HepG2 (cell line): Measurements from ENCODE around the gene SLC24A5. TPM values are rescaled to one million over a fixed set of nuclear protein-coding genes. Genes with fewer than 3 reads are reported as not detected.

ENCODE experiments used
- ATAC-seq: fragments of 200-7000 bp; cut with Tn5 transposase; 3 replicates; pipeline ENCODE4 v1.9.1; 2020; ENCODE audit warnings: mild to moderate bottlenecking, moderate library complexity
- BruUV-seq: library from RNA; stranded (reverse); fragments of 400-500 nt; replicated peaks from 2 replicates; lab custom pipeline; 2021; lab: Mats Ljungman, UMichigan
- CTCF ChIA-PET: fragments of 300-600 bp; formaldehyde crosslinking; extraction: SDS; loops from one replicate; lab custom pipeline; 2021; ENCODE audit warnings: low total read pairs, inconsistent platforms, low intra/inter-chr PET ratio; lab: Yijun Ruan, JAX
- POLR2A ChIA-PET: fragments of 350-600 bp; sonication (Branson Sonifier 250); formaldehyde crosslinking; loops from one replicate; lab custom pipeline; 2020; ENCODE audit warnings: antibody characterized with exemption, inconsistent platforms; lab: Yijun Ruan, JAX
- DNase-seq: peaks from one replicate; pipeline ENCODE4 v3.0.0-alpha.2; 2015; ENCODE audit warnings: low spot score
- FAIRE-seq: peaks from 3 replicates; lab custom pipeline; 2011; peaks lifted over from hg19 to GRCh38; lab: Jason Lieb, UNC
- H2AFZ ChIP-seq: one replicate; pipeline ENCODE4 v1.6.1; 2011; ENCODE audit warnings: low read length, inconsistent platforms
- H3K27ac ChIP-seq: fragments of 300-600 bp; 3 replicates; pipeline ENCODE4 v1.8.0; 2011; ENCODE audit warnings: mixed run types, mild to moderate bottlenecking, mixed read lengths, low read length, inconsistent platforms; ENCODE audit not compliant: insufficient read depth; ENCODE audit errors: extremely low read length
- H3K27me3 ChIP-seq, 2 experiments: fragments of 200-600 bp in 1 of 2; 2 replicates in 1 of 2; 3 replicates in 1 of 2; pipeline versions ENCODE4 v1.6.0 to v1.8.0; 2011; ENCODE audit warnings: low read length in 2 of 2, mild to moderate bottlenecking in 2 of 2, moderate library complexity in 2 of 2, inconsistent platforms in 1 of 2; ENCODE audit not compliant: insufficient read depth in 2 of 2, control insufficient read depth in 1 of 2
- H3K36me3 ChIP-seq, 2 experiments: fragments of 200-600 bp in 1 of 2; replicated peaks in 1 of 2; 2 replicates in 1 of 2; 3 replicates in 1 of 2; pipeline versions ENCODE4 v1.5.1 to v1.8.0; 2011; ENCODE audit warnings: low read length in 2 of 2, inconsistent platforms in 1 of 2; ENCODE audit not compliant: insufficient read depth in 2 of 2, control insufficient read depth in 1 of 2
- H3K4me1 ChIP-seq: 2 replicates; pipeline ENCODE4 v1.5.1; 2012; ENCODE audit warnings: low read length, inconsistent platforms; ENCODE audit not compliant: insufficient read depth
- H3K4me2 ChIP-seq: 2 replicates; pipeline ENCODE4 v1.6.0; 2011; ENCODE audit warnings: low read depth, low read length, inconsistent platforms
- H3K4me3 ChIP-seq, 3 experiments: fragments of 200-600 bp in 1 of 3; sonication (generic), shearing (Covaris generic) in 1 of 3; replicated peaks in 1 of 3; 2 replicates each; pipeline ENCODE4 v1.5.1; 2011 to 2016; ENCODE audit warnings: low read length in 3 of 3, inconsistent platforms in 2 of 3, low read depth in 2 of 3, mild to moderate bottlenecking in 2 of 3, control low read depth in 1 of 3, mixed read lengths in 1 of 3; ENCODE audit not compliant: insufficient read depth in 1 of 3
- H3K79me2 ChIP-seq: one replicate; pipeline ENCODE4 v1.6.1; 2011; ENCODE audit warnings: low read length, inconsistent platforms; ENCODE audit not compliant: insufficient read depth
- H3K9ac ChIP-seq: 2 replicates; pipeline ENCODE4 v1.6.0; 2011; ENCODE audit warnings: mild to moderate bottlenecking, low read depth, low read length, inconsistent platforms; ENCODE audit not compliant: insufficient read depth
- H3K9me3 ChIP-seq: 2 replicates; pipeline ENCODE4 v1.5.1; 2012; ENCODE audit warnings: mild to moderate bottlenecking, low read length
- H4K20me1 ChIP-seq: 2 replicates; pipeline ENCODE4 v1.6.0; 2011; ENCODE audit warnings: inconsistent platforms, mild to moderate bottlenecking, low read length, moderate library complexity; ENCODE audit not compliant: insufficient read depth
- ARNT2 ChIP-seq: sonication (generic); formaldehyde crosslinking; IDR thresholded peaks from 2 replicates; pipeline ENCODE4 v1.8.0; 2022; ENCODE audit warnings: mild to moderate bottlenecking, low read depth, missing genetic modification reagents, moderate library complexity
- GZF1 ChIP-seq: sonication (generic); formaldehyde crosslinking; IDR thresholded peaks from 2 replicates; pipeline ENCODE4 v1.5.1; 2020; ENCODE audit warnings: mild to moderate bottlenecking, missing genetic modification reagents
- MAFK ChIP-seq, 2 experiments: IDR thresholded peaks in 1 of 2; conservative IDR thresholded peaks in 1 of 2; 2 replicates each; pipeline ENCODE4 v1.6.1; 2011; ENCODE audit warnings: improper control_type of control experiment in 2 of 2, low read length in 2 of 2
- NFYC ChIP-seq: IDR thresholded peaks from 2 replicates; pipeline ENCODE4 v1.6.1; 2016; ENCODE audit warnings: missing genetic modification reagents, missing compliant biosample characterization
- ZNF180 ChIP-seq: sonication (generic); formaldehyde crosslinking; IDR thresholded peaks from 2 replicates; pipeline ENCODE4 v1.4.0; 2020; ENCODE audit warnings: low read depth, missing genetic modification reagents, borderline replicate concordance
- WGBS: methylation state at CpG from one replicate; pipeline ENCODE4 v1.1.6; 2017; ENCODE audit warnings: low lambda C conversion rate; 5-methylcytosine and 5-hydroxymethylcytosine counted together
- in situ Hi-C: cut with HindIII; loops from 2 replicates; pipeline ENCODE4 v1.10.0; 2017; ENCODE audit warnings: low pct_unique_long_range_greater_than_20kb; ENCODE audit not compliant: extremely low pct_ligation_motif_present
- intact Hi-C: fragments of 100-400 bp; cut with micrococcal nuclease; formaldehyde crosslinking; loops from one replicate; pipeline ENCODE4 v1.10.0; 2022; ENCODE audit not compliant: unreplicated experiment
- polyA plus RNA-seq, 8 experiments: library from polyadenylated mRNA; depleted of rRNA in 3 of 8; stranded (reverse) in 7 of 8; unstranded in 1 of 8; fragments of >200 nt; fragmentation: Illumina TruSeq in 4 of 8; extraction: Trizol in 4 of 8; gene quantifications; 2 replicates each; pipeline versions ENCODE4 v1.2.1 to v1.2.3, GENCODE V29; 2011 to 2016; ENCODE audit warnings: low read depth in 4 of 8, missing spikeins in 1 of 8, mixed read lengths in 1 of 8; ENCODE audit not compliant: insufficient read depth in 1 of 8
- total RNA-seq, 5 experiments: library from RNA; depleted of rRNA; stranded (reverse); fragments of >200 nt; fragmentation: Illumina TruSeq; extraction: Trizol; gene quantifications; 2 replicates each; pipeline ENCODE4 v1.2.3, GENCODE V29; 2016; ENCODE audit warnings: low read depth in 1 of 5
- TF ChIP-seq, protein P1 (sequence below): IDR thresholded peaks from 2 replicates; pipeline ENCODE4 v1.6.1; 2016
- TF ChIP-seq, protein P2 (sequence below): sonication (generic); formaldehyde crosslinking; IDR thresholded peaks from 2 replicates; pipeline ENCODE4 v1.4.0; 2020; ENCODE audit warnings: missing genetic modification reagents
- TF ChIP-seq, protein P3 (sequence below): IDR thresholded peaks from 2 replicates; pipeline ENCODE4 v1.6.1; 2012; ENCODE audit warnings: low read length, improper control_type of control experiment
- TF ChIP-seq, protein P4 (sequence below): sonication (generic); formaldehyde crosslinking; IDR thresholded peaks from 2 replicates; pipeline ENCODE4 v1.4.0; 2020; ENCODE audit warnings: low read depth, missing genetic modification reagents

SLC24A5 gene
- total and polyA plus RNA-seq, 2 of the 13 experiments (the other 11 are each of a cell fraction or from before 2014, with no cell fraction given) = not detected

DNA sequence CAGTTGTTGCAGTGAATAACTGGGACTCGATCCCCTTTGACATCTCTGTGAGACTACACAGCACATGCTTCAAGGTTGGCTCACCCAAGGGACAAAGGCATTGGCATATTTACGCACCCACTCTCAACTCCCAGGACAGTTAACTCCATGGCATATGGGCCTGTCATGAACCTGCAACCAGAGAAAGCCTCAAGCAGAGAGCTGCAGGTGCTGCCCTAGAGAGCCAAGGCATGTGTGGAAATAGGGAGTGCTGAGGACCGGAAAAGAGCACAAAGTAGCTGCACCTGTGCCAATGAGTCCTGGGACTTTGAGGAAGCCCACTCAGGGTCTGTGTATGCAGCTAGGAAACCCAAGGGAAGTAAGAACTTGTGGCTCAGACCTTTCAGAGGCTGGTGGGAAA lies 32.9 kb upstream of the SLC24A5 start:
- Histone ChIP-seq H3K27me3 (0 out of 5 replicates have a peak, but pooled peaks cover 0 to 3% of the 10 kb centered on the region in 2 experiments), H3K4me3 (no peak overlapping the region), H2AFZ (no peak overlapping the region), H3K79me2 (no peaks in the 10 kb centered on the region), H4K20me1 (no peaks in the 10 kb centered on the region), H3K4me2 (no peak overlapping the region), H3K9ac (no peak overlapping the region), H3K36me3 (no peaks in the 10 kb centered on the region), H3K9me3 (no peaks in the 10 kb centered on the region), H3K27ac (no peak overlapping the region), H3K4me1 (no peaks in the 10 kb centered on the region)
- 4% methylated on average over 3 of the region's 3 CpGs for WGBS
- POLR2A ChIA-PET = no interaction called here
- TF ChIP-seq, protein P1, sequence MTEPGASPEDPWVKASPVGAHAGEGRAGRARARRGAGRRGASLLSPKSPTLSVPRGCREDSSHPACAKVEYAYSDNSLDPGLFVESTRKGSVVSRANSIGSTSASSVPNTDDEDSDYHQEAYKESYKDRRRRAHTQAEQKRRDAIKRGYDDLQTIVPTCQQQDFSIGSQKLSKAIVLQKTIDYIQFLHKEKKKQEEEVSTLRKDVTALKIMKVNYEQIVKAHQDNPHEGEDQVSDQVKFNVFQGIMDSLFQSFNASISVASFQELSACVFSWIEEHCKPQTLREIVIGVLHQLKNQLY (CRISPR knock-in tag) = no peak
- BruUV-seq = no TSS peak
- ATAC-seq (no peak), DNase-seq (no peak), FAIRE-seq (no peak)
- CTCF ChIA-PET = no interaction called here
- intact Hi-C loops (no loop called here), in situ Hi-C loops (loop anchor here (10.0 kb wide), 1 partner anchor 893 kb away; no protein-coding TSS in a partner anchor)

DNA sequence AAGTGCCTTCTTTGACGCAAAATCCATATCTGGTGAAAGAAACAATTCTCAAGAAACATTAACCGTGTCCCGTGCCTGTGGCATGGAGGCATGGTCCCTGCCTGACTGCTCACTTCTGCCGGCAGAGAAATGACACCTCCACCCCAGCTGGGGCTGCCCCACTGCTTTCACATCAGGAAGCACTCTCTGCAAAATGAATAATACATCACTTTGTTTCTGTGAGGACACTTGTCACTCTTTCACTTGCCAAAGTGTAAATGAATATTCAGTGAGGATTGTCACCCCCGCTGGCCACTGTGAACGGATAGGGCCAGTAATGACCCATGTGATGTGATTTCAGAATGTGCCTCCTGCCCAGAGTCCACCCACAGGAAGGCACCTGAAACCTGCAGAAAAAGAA lies 31.1 kb upstream of the SLC24A5 start:
- no peak overlapping the region for H3K9ac ChIP-seq
- BruUV-seq = no TSS peak
- 22% methylated on average over 5 of the region's 6 CpGs for WGBS
- H2AFZ ChIP-seq = no peak overlapping the region
- no peak overlapping the region for H3K4me2 ChIP-seq
- ChIA-PET CTCF (no interaction called here), POLR2A (no interaction called here)
- FAIRE-seq (no peak), ATAC-seq (no peak), DNase-seq (no peak)
- H3K4me3 ChIP-seq = no peak overlapping the region
- no peaks in the 10 kb centered on the region for H3K36me3 ChIP-seq
- no peaks in the 10 kb centered on the region for H4K20me1 ChIP-seq
- no peaks in the 10 kb centered on the region for H3K79me2 ChIP-seq
- H3K9me3 ChIP-seq = no peaks in the 10 kb centered on the region
- 0 out of 5 replicates have a peak, but pooled peaks cover 0 to 3% of the 10 kb centered on the region in 2 experiments for H3K27me3 ChIP-seq
- no peaks in the 10 kb centered on the region for H3K4me1 ChIP-seq
- no peak overlapping the region for H3K27ac ChIP-seq
- intact Hi-C loops (no loop called here), in situ Hi-C loops (loop anchor here (10.0 kb wide), 1 partner anchor 895 kb away; no protein-coding TSS in a partner anchor)
- TF ChIP-seq GZF1 (CRISPR knock-in tag) (no peak), ZNF180 (CRISPR knock-in tag) (no peak), ARNT2 (no peak), MAFK (conservative IDR thresholded peaks at IDR 0.05 in 1 of 2, IDR thresholded peaks at IDR 0.05 in 1 of 2; ENCODE audit: low read length in 2 of 2) (no peak), NFYC (CRISPR knock-in tag) (no peak)
- TF ChIP-seq, protein P2, sequence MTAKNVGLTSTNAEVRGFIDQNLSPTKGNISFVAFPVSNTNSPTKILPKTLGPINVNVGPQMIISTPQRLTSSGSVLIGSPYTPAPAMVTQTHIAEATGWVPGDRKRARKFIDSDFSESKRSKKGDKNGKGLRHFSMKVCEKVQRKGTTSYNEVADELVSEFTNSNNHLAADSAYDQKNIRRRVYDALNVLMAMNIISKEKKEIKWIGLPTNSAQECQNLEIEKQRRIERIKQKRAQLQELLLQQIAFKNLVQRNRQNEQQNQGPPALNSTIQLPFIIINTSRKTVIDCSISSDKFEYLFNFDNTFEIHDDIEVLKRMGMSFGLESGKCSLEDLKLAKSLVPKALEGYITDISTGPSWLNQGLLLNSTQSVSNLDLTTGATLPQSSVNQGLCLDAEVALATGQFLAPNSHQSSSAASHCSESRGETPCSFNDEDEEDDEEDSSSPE (CRISPR knock-in tag) = no peak
- TF ChIP-seq, protein P3, sequence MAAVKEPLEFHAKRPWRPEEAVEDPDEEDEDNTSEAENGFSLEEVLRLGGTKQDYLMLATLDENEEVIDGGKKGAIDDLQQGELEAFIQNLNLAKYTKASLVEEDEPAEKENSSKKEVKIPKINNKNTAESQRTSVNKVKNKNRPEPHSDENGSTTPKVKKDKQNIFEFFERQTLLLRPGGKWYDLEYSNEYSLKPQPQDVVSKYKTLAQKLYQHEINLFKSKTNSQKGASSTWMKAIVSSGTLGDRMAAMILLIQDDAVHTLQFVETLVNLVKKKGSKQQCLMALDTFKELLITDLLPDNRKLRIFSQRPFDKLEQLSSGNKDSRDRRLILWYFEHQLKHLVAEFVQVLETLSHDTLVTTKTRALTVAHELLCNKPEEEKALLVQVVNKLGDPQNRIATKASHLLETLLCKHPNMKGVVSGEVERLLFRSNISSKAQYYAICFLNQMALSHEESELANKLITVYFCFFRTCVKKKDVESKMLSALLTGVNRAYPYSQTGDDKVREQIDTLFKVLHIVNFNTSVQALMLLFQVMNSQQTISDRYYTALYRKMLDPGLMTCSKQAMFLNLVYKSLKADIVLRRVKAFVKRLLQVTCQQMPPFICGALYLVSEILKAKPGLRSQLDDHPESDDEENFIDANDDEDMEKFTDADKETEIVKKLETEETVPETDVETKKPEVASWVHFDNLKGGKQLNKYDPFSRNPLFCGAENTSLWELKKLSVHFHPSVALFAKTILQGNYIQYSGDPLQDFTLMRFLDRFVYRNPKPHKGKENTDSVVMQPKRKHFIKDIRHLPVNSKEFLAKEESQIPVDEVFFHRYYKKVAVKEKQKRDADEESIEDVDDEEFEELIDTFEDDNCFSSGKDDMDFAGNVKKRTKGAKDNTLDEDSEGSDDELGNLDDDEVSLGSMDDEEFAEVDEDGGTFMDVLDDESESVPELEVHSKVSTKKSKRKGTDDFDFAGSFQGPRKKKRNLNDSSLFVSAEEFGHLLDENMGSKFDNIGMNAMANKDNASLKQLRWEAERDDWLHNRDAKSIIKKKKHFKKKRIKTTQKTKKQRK = no peak
- TF ChIP-seq, protein P4, sequence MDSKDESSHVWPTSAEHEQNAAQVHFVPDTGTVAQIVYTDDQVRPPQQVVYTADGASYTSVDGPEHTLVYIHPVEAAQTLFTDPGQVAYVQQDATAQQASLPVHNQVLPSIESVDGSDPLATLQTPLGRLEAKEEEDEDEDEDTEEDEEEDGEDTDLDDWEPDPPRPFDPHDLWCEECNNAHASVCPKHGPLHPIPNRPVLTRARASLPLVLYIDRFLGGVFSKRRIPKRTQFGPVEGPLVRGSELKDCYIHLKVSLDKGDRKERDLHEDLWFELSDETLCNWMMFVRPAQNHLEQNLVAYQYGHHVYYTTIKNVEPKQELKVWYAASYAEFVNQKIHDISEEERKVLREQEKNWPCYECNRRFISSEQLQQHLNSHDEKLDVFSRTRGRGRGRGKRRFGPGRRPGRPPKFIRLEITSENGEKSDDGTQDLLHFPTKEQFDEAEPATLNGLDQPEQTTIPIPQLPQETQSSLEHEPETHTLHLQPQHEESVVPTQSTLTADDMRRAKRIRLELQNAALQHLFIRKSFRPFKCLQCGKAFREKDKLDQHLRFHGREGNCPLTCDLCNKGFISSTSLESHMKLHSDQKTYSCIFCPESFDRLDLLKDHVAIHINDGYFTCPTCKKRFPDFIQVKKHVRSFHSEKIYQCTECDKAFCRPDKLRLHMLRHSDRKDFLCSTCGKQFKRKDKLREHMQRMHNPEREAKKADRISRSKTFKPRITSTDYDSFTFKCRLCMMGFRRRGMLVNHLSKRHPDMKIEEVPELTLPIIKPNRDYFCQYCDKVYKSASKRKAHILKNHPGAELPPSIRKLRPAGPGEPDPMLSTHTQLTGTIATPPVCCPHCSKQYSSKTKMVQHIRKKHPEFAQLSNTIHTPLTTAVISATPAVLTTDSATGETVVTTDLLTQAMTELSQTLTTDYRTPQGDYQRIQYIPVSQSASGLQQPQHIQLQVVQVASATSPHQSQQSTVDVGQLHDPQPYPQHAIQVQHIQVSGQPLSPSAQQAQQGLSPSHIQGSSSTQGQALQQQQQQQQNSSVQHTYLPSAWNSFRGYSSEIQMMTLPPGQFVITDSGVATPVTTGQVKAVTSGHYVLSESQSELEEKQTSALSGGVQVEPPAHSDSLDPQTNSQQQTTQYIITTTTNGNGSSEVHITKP = no peak
